ENCODE measurements around the gene ROBO2.

Gene ROBO2

DNA sequence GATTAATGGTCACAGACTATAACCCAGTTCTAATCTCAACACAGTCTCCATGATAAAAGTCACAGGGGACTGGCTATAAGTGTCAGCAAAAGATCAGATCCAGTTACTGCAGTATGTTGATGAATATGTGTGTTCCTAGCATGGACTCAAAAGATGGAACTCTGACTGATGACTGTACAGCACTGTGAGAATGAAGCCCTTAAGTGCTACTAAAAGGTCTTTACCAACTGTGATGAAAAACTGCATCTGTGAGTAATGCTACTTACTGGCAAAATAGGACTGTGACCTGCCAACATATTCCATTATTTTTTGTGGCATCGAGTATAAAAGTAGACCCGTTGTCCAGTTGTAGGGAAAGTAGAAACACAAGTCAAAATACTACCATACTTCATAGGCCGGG, 284.2 kb downstream of the ROBO2 start:
- no peak overlapping the region for H3K27ac ChIP-seq

DNA sequence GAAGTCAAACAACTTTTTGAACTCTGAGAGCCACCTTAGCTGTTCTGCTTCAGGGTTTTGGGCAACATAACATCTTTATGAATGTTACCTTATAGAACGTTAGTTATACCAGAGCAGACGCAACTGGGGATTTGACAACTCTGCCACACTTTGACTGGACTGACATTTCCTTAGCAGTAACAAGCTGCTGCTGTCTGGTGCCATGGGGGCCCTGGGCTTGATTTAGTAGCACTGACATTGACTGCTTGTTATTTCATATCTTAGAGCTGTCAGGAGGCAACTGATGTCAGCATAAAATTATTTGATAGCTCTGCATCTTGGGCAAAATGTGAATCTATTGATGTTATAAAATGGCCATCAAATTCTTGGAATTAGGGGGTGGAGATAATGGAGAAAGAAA, 285.4 kb downstream of the ROBO2 start:
- TF ChIP-seq, protein P1, sequence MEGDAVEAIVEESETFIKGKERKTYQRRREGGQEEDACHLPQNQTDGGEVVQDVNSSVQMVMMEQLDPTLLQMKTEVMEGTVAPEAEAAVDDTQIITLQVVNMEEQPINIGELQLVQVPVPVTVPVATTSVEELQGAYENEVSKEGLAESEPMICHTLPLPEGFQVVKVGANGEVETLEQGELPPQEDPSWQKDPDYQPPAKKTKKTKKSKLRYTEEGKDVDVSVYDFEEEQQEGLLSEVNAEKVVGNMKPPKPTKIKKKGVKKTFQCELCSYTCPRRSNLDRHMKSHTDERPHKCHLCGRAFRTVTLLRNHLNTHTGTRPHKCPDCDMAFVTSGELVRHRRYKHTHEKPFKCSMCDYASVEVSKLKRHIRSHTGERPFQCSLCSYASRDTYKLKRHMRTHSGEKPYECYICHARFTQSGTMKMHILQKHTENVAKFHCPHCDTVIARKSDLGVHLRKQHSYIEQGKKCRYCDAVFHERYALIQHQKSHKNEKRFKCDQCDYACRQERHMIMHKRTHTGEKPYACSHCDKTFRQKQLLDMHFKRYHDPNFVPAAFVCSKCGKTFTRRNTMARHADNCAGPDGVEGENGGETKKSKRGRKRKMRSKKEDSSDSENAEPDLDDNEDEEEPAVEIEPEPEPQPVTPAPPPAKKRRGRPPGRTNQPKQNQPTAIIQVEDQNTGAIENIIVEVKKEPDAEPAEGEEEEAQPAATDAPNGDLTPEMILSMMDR (conservative IDR thresholded peaks at IDR 0.05) = no peak
- no peak for TF ChIP-seq ZFX (IDR thresholded peaks at IDR 0.05)
- no peak overlapping the region for H3K27ac ChIP-seq

More for the DNA sequence above, 284.2 kb downstream of the ROBO2 start:
- TF ChIP-seq, protein P1 (conservative IDR thresholded peaks at IDR 0.05) = no peak
- no peak for TF ChIP-seq ZFX (IDR thresholded peaks at IDR 0.05)

DNA sequence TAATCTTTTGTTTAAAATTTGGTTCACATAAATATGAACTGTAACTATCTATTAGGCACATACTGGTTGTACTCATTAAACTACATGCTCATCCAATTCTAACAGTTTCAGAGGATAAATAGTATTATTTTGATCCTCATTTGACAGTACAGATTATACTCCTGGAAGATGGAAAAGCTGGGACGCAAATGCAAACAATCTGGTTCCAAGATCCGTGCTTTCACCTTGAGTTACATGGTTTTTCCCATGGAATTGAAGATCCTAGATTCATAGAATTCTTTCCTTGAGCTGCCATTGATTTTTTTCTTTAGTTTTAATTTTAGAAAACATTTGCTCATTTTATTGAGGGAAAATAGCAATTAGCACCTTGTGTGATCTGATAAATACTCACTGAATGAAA, 285.8 kb downstream of the ROBO2 start:
- H3K27ac ChIP-seq = no peak overlapping the region
- TF ChIP-seq ZFX (IDR thresholded peaks at IDR 0.05) = no peak
- TF ChIP-seq, protein P1 (conservative IDR thresholded peaks at IDR 0.05) = no peak

DNA sequence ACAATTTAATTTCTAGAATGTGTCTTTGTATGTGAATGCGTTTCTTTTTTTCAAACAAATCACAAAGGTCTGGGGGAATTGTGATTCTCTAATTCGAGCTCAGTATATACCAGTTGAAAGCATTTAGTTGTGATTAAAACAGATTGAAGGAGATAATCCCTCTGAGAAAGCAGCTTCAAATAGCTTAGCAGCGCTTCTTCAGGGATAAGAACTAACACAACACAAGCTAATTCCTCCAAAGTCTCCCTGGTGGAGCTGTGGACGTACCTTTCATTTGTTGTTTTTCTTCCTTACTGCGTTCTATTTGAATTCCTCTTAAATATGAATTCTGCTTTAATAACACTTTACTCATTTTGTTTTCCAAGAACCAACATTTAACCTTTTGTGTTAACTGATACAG, 286.7 kb downstream of the ROBO2 start:
- no peak for TF ChIP-seq ZFX (IDR thresholded peaks at IDR 0.05)
- TF ChIP-seq, protein P1 (conservative IDR thresholded peaks at IDR 0.05) = no peak
- no peak overlapping the region for H3K27ac ChIP-seq

DNA sequence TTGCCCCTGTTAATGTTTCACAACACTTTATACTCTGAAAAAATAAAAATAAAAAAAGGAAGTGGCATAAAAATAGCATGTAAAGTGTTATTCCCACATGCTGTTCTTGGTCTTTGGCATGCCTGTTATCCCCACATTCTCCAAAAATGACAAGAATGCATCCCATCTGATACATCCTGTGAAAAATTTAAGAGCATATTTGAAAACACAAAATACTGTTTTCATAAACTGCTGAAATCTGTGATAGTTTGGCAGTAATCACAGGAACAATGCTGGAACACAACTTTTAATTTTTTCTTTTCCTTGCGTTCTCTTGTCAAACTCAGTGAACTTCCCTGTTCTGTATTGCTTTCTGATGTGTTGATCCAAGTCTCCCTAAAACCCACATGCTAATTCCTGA, 288.8 kb downstream of the ROBO2 start:
- TF ChIP-seq, protein P1 (conservative IDR thresholded peaks at IDR 0.05) = no peak
- no peak for TF ChIP-seq ZFX (IDR thresholded peaks at IDR 0.05)
- H3K27ac ChIP-seq = no peak overlapping the region

DNA sequence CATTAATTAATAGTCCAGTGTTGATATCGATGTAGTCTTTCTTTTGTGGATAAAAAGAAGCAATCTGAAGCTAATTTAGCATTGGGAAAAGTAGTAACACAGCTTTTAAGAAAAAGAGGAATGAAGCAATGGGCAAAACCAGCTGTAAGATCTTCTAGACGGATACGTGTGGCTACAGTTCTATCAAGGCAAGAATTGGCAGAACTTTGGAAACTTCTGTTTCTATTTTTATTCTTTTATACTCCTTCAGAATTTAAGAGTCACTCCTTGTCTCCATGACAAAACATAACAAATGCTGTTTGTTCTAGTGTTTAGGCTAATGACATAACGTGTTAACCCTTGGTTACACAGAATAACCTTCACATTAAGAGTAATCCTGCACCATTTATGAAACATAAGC, 289.2 kb downstream of the ROBO2 start:
- no peak overlapping the region for H3K27ac ChIP-seq
- TF ChIP-seq ZFX (IDR thresholded peaks at IDR 0.05) = no peak
- TF ChIP-seq, protein P1 (conservative IDR thresholded peaks at IDR 0.05) = no peak

DNA sequence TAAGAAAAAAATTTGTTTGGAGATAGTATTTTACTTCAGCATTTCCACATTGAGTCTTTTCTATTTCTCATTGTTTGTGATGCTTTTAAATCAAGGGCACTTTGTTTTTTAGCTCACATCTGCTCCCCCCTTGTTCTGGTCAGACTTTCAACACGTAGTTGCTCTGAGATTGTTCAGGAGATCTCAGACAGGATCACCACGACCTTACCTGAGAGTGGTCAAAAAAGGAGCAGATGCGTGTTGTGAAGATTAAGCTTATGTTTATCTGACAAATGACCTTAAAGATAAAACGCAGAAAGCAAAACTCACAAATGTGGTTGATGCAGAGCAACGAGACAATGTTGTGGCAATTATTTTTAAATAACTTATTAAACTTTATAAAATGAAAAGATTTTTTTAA, 298.3 kb downstream of the ROBO2 start:
- TF ChIP-seq ZFX (IDR thresholded peaks at IDR 0.05) = no peak
- TF ChIP-seq, protein P1 (conservative IDR thresholded peaks at IDR 0.05) = no peak
- H3K27ac ChIP-seq = no peak overlapping the region
